H1 (cell line): ENCODE data around the gene CASTOR1.

ENCODE experiments used
- CTCF ChIP-seq, 3 experiments: IDR thresholded peaks; 1 replicate in 2 of 3; 2 replicates in 1 of 3; pipeline versions ENCODE4 v1.5.1 to v1.6.1; 2011; ENCODE audit warnings: low read length in 3 of 3, mild to moderate bottlenecking in 3 of 3, inconsistent platforms in 2 of 3, low read depth in 1 of 3, moderate library complexity in 1 of 3; ENCODE audit not compliant: insufficient read depth in 1 of 3; ENCODE audit errors: control extremely low read depth in 1 of 3
- E2F6 ChIP-seq: IDR thresholded peaks from 2 replicates; pipeline ENCODE4 v1.6.1; 2012; ENCODE audit warnings: inconsistent platforms
- EZH2 ChIP-seq: fragments of 200-600 bp; sonication (generic); IDR thresholded peaks from 2 replicates; pipeline ENCODE4 v1.7.1; 2012; ENCODE audit warnings: low read depth, mild to moderate bottlenecking, moderate library complexity, low read length, inconsistent platforms; ENCODE audit not compliant: severe bottlenecking
- MAX ChIP-seq: IDR thresholded peaks from 2 replicates; pipeline ENCODE4 v1.6.1; 2012; ENCODE audit warnings: inconsistent platforms
- POLR2A ChIP-seq, 2 experiments: IDR thresholded peaks; 1 replicate in 1 of 2; 2 replicates in 1 of 2; pipeline ENCODE4 v1.6.1; 2011; ENCODE audit warnings: low read depth in 2 of 2, low read length in 2 of 2, mild to moderate bottlenecking in 2 of 2; ENCODE audit errors: control extremely low read depth in 1 of 2
- POLR2AphosphoS5 ChIP-seq: IDR thresholded peaks from 2 replicates; pipeline ENCODE4 v1.6.1; 2011; ENCODE audit warnings: low read depth, low read length
- TBP ChIP-seq: IDR thresholded peaks from 2 replicates; pipeline ENCODE4 v1.6.1; 2011; ENCODE audit warnings: low read depth, low read length, improper control_type of control experiment
- YY1 ChIP-seq: IDR thresholded peaks from 2 replicates; pipeline ENCODE4 v1.6.1; 2011; ENCODE audit warnings: low read depth, mild to moderate bottlenecking, low read length
- ZNF274 ChIP-seq: IDR thresholded peaks from 2 replicates; pipeline ENCODE4 v1.7.0; 2012; ENCODE audit warnings: low read length, borderline replicate concordance; ENCODE audit errors: extremely low read depth

- TF ChIP-seq CTCF (IDR thresholded peaks at IDR 0.05; ENCODE audit: control extremely low read depth in 1 of 3, insufficient read depth in 1 of 3, low read depth in 1 of 3, low read length in 3 of 3) (no peak), TBP (no peak), EZH2 (no peak), E2F6 (no peak), ZNF274 (no peak), YY1 (no peak), POLR2A (IDR thresholded peaks at IDR 0.05; ENCODE audit: control extremely low read depth in 1 of 2, low read depth in 2 of 2, low read length in 2 of 2) (no peak), MAX (no peak), POLR2AphosphoS5 (no peak)
Observed at GRCh38 chr22:30296324-30296723, 7.0 kb upstream of the CASTOR1 start.
